DND-41 (cell line): ENCODE data around the gene UBE2C.
A peak's percentile ranks its signal among the peaks of the same experiment; 100 is the strongest.

Experiments used
- ATAC-seq: fragments of 200-7000 bp; cut with Tn5 transposase; 3 replicates; pipeline ENCODE4 v1.9.1; 2021; ENCODE audit warnings: low read depth; ENCODE audit not compliant: insufficient read depth
- DNase-seq: peaks from one replicate; pipeline ENCODE4 v3.0.0-alpha.2; 2020
- H2AFZ ChIP-seq: 2 replicates; pipeline ENCODE4 v1.6.0; 2012; ENCODE audit warnings: low read depth, low read length
- H3K27ac ChIP-seq: 2 replicates; pipeline ENCODE4 v1.5.1; 2012; ENCODE audit warnings: low read length, inconsistent platforms
- H3K27me3 ChIP-seq: fragments of 200-600 bp; sonication (generic); 2 replicates; pipeline ENCODE4 v1.6.0; 2012; ENCODE audit warnings: low read length, mild to moderate bottlenecking, inconsistent platforms; ENCODE audit not compliant: insufficient read depth, poor library complexity
- H3K36me3 ChIP-seq: 2 replicates; pipeline ENCODE4 v1.5.1; 2012; ENCODE audit warnings: low read length, inconsistent platforms; ENCODE audit not compliant: insufficient read depth
- H3K4me1 ChIP-seq: 2 replicates; pipeline ENCODE4 v1.5.1; 2012; ENCODE audit warnings: mild to moderate bottlenecking, low read length; ENCODE audit not compliant: insufficient read depth
- H3K4me2 ChIP-seq: 2 replicates; pipeline ENCODE4 v1.6.0; 2012; ENCODE audit warnings: mild to moderate bottlenecking, moderate library complexity, low read length, inconsistent platforms; ENCODE audit not compliant: insufficient read depth
- H3K4me3 ChIP-seq, 2 experiments: fragments of 200-600 bp in 1 of 2; shearing (Covaris generic) in 1 of 2; 2 replicates each; pipeline ENCODE4 v1.5.1; 2012 to 2016; ENCODE audit warnings: inconsistent platforms in 2 of 2, low read length in 2 of 2, mild to moderate bottlenecking in 2 of 2, low read depth in 1 of 2, moderate library complexity in 1 of 2
- H3K79me2 ChIP-seq: 2 replicates; pipeline ENCODE4 v1.6.0; 2012; ENCODE audit warnings: low read length, inconsistent platforms; ENCODE audit not compliant: insufficient read depth
- H3K9ac ChIP-seq: 2 replicates; pipeline ENCODE4 v1.6.0; 2012; ENCODE audit warnings: low read depth, mild to moderate bottlenecking, inconsistent platforms, low read length, moderate library complexity
- H3K9me3 ChIP-seq: 2 replicates; pipeline ENCODE4 v1.5.1; 2012; ENCODE audit warnings: low read length, moderate library complexity, mild to moderate bottlenecking, inconsistent platforms; ENCODE audit not compliant: insufficient read depth, severe bottlenecking
- H4K20me1 ChIP-seq: 2 replicates; pipeline ENCODE4 v1.6.0; 2012; ENCODE audit warnings: low read length; ENCODE audit not compliant: insufficient read depth
- CTCF ChIP-seq: IDR thresholded peaks from 2 replicates; pipeline ENCODE4 v1.5.1; 2012; ENCODE audit warnings: borderline replicate concordance, low read length, moderate library complexity, mild to moderate bottlenecking; ENCODE audit not compliant: poor library complexity, severe bottlenecking; ENCODE audit errors: extremely low read depth
- EZH2 ChIP-seq: IDR thresholded peaks from 3 replicates; pipeline ENCODE4 v1.6.1; 2012; ENCODE audit warnings: borderline replicate concordance, low read depth, mild to moderate bottlenecking, moderate library complexity, low read length, inconsistent platforms; ENCODE audit not compliant: severe bottlenecking

UBE2C gene

GRCh38 chr20:45821947-45822346 lies 9.5 kb downstream of the UBE2C start:
- H2AFZ ChIP-seq = no peak overlapping the region
- H3K36me3 ChIP-seq = no peaks in the 10 kb centered on the region
- ATAC-seq (no peak), DNase-seq (no peak)
- no peaks in the 10 kb centered on the region for H3K79me2 ChIP-seq
- H3K27me3 ChIP-seq = peaks cover 4% of the 10 kb centered on the region
- no peak overlapping the region for H3K4me3 ChIP-seq
- H3K4me2 ChIP-seq = no peak overlapping the region
- TF ChIP-seq EZH2 (no peak), CTCF (no peak)
- no peaks in the 10 kb centered on the region for H3K4me1 ChIP-seq
- no peaks in the 10 kb centered on the region for H3K9me3 ChIP-seq
- no peaks in the 10 kb centered on the region for H4K20me1 ChIP-seq
- no peak overlapping the region for H3K9ac ChIP-seq
- H3K27ac ChIP-seq = no peak overlapping the region

GRCh38 chr20:45822857-45823256 lies 10.4 kb downstream of the UBE2C start:
- no peak overlapping the region for H2AFZ ChIP-seq
- no peak; the same call in 1 of the 3 replicates for ATAC-seq
- H3K27ac ChIP-seq = no peak overlapping the region
- TF ChIP-seq CTCF (no peak), EZH2 (no peak)
- no peak for DNase-seq
- no peak overlapping the region for H3K4me2 ChIP-seq
- H3K9ac ChIP-seq = no peak overlapping the region
- peaks cover 4% of the 10 kb centered on the region for H3K27me3 ChIP-seq
- no peaks in the 10 kb centered on the region for H3K4me1 ChIP-seq
- H4K20me1 ChIP-seq = no peaks in the 10 kb centered on the region
- H3K4me3 ChIP-seq = no peak overlapping the region
- H3K36me3 ChIP-seq = no peaks in the 10 kb centered on the region
- H3K9me3 ChIP-seq = no peaks in the 10 kb centered on the region
- no peaks in the 10 kb centered on the region for H3K79me2 ChIP-seq

- H3K4me1 ChIP-seq = no peaks in the 10 kb centered on the region
- H3K4me2 ChIP-seq = no peak overlapping the region
- peaks cover 4% of the 10 kb centered on the region for H3K27me3 ChIP-seq
- H3K36me3 ChIP-seq = no peaks in the 10 kb centered on the region
- ATAC-seq = 0 out of 3 replicates have a peak, but pooled peaks have one; percentile 35
- DNase-seq = no peak
- H3K4me3 ChIP-seq = no peak overlapping the region
- TF ChIP-seq EZH2 = no peak
- peak; percentile 43 for TF ChIP-seq CTCF
- H3K27ac ChIP-seq = no peak overlapping the region
- H3K9ac ChIP-seq = no peak overlapping the region
- no peak overlapping the region for H2AFZ ChIP-seq
- H3K79me2 ChIP-seq = no peaks in the 10 kb centered on the region
- H3K9me3 ChIP-seq = no peaks in the 10 kb centered on the region
- no peaks in the 10 kb centered on the region for H4K20me1 ChIP-seq
Measured at GRCh38 chr20:45823949-45824835, 11.7 kb downstream of the UBE2C start.
